ENCODE measurements around the gene ARMC8.

DNA sequence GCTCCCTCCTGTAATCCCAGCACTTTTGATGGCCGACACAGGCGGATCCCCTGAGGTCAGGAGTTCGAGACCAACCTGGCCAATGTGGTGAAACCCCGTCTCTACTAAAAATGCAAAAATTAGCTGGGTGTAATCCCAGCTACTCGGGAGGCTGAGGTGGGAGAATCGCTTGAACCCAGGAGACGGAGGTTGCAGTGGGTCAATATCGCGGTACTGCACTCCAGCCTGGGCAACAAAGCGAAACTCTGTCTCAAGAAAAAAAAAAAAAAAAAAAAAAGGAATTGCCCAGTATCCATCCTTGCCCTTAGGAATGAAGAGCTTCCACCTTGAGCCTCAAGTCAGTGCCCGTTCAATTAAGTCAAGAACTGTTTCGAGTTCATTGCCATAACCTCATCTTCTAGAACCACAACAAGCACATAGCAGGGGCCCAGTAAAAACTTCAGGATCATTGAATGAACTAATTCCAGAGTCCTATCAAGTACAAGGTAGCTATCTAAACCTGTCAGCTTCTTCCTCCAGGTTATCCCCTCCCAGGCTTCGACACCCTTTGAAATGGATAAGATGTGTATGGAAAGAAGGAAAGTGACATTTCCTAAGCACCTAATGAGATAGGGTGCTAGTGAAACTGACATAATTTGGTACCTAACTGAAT is 13.2 kb upstream of the ARMC8 start:
- TF ChIP-seq, protein P1, sequence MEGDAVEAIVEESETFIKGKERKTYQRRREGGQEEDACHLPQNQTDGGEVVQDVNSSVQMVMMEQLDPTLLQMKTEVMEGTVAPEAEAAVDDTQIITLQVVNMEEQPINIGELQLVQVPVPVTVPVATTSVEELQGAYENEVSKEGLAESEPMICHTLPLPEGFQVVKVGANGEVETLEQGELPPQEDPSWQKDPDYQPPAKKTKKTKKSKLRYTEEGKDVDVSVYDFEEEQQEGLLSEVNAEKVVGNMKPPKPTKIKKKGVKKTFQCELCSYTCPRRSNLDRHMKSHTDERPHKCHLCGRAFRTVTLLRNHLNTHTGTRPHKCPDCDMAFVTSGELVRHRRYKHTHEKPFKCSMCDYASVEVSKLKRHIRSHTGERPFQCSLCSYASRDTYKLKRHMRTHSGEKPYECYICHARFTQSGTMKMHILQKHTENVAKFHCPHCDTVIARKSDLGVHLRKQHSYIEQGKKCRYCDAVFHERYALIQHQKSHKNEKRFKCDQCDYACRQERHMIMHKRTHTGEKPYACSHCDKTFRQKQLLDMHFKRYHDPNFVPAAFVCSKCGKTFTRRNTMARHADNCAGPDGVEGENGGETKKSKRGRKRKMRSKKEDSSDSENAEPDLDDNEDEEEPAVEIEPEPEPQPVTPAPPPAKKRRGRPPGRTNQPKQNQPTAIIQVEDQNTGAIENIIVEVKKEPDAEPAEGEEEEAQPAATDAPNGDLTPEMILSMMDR (IDR thresholded peaks at IDR 0.05): no peak
- no peak for TF ChIP-seq POLR2A (IDR thresholded peaks at IDR 0.05)
